ENCODE results near the gene PDZD4. TPM values are rescaled to one million over a fixed set of nuclear protein-coding genes. Genes with fewer than 3 reads are reported as not detected.

The PDZD4 gene
- total and polyA plus RNA-seq, 4 donors = 0.15 to 1.8 (median 0.69) TPM

- peaks cover 0 to 7% (median 0%) of the 10 kb centered on the region in 4 donors for H3K27me3 ChIP-seq (ENCODE audit: control insufficient read depth in 4 of 4, insufficient read depth in 4 of 4, low read length in 3 of 4)
- no peaks in the 10 kb centered on the region for H3K4me1 ChIP-seq (ENCODE audit: control insufficient read depth in 4 of 4, insufficient read depth in 4 of 4, low read length in 3 of 4)
- DNase-seq (ENCODE audit: low spot score) = no peak
- WGBS = 70% methylated on average over 8 of the region's 8 CpGs
- TF ChIP-seq FOXA1 (IDR thresholded peaks at IDR 0.05) (no peak), NR2F2 (IDR thresholded peaks at IDR 0.05) (no peak), ZBTB33 (IDR thresholded peaks at IDR 0.05) (no peak), GABPA (IDR thresholded peaks at IDR 0.05 in 1 of 2, conservative IDR thresholded peaks at IDR 0.05 in 1 of 2) (no peak), EGR1 (IDR thresholded peaks at IDR 0.05; ENCODE audit: low read depth in 2 of 2) (no peak), TAF1 (conservative IDR thresholded peaks at IDR 0.05) (no peak), RAD21 (IDR thresholded peaks at IDR 0.05) (no peak), FOXA2 (IDR thresholded peaks at IDR 0.05) (no peak), HNF4G (IDR thresholded peaks at IDR 0.05) (no peak), JUND (IDR thresholded peaks at IDR 0.05) (no peak), SP1 (IDR thresholded peaks at IDR 0.05) (no peak), YY1 (IDR thresholded peaks at IDR 0.05) (no peak), HNF4A (conservative IDR thresholded peaks at IDR 0.05) (no peak), RXRA (IDR thresholded peaks at IDR 0.05) (no peak)
- TF ChIP-seq, protein P1, sequence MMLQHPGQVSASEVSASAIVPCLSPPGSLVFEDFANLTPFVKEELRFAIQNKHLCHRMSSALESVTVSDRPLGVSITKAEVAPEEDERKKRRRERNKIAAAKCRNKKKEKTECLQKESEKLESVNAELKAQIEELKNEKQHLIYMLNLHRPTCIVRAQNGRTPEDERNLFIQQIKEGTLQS (IDR thresholded peaks at IDR 0.05) = no peak
- TF ChIP-seq, protein P2, sequence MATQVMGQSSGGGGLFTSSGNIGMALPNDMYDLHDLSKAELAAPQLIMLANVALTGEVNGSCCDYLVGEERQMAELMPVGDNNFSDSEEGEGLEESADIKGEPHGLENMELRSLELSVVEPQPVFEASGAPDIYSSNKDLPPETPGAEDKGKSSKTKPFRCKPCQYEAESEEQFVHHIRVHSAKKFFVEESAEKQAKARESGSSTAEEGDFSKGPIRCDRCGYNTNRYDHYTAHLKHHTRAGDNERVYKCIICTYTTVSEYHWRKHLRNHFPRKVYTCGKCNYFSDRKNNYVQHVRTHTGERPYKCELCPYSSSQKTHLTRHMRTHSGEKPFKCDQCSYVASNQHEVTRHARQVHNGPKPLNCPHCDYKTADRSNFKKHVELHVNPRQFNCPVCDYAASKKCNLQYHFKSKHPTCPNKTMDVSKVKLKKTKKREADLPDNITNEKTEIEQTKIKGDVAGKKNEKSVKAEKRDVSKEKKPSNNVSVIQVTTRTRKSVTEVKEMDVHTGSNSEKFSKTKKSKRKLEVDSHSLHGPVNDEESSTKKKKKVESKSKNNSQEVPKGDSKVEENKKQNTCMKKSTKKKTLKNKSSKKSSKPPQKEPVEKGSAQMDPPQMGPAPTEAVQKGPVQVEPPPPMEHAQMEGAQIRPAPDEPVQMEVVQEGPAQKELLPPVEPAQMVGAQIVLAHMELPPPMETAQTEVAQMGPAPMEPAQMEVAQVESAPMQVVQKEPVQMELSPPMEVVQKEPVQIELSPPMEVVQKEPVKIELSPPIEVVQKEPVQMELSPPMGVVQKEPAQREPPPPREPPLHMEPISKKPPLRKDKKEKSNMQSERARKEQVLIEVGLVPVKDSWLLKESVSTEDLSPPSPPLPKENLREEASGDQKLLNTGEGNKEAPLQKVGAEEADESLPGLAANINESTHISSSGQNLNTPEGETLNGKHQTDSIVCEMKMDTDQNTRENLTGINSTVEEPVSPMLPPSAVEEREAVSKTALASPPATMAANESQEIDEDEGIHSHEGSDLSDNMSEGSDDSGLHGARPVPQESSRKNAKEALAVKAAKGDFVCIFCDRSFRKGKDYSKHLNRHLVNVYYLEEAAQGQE (IDR thresholded peaks at IDR 0.05) = no peak
- TF ChIP-seq, protein P3, sequence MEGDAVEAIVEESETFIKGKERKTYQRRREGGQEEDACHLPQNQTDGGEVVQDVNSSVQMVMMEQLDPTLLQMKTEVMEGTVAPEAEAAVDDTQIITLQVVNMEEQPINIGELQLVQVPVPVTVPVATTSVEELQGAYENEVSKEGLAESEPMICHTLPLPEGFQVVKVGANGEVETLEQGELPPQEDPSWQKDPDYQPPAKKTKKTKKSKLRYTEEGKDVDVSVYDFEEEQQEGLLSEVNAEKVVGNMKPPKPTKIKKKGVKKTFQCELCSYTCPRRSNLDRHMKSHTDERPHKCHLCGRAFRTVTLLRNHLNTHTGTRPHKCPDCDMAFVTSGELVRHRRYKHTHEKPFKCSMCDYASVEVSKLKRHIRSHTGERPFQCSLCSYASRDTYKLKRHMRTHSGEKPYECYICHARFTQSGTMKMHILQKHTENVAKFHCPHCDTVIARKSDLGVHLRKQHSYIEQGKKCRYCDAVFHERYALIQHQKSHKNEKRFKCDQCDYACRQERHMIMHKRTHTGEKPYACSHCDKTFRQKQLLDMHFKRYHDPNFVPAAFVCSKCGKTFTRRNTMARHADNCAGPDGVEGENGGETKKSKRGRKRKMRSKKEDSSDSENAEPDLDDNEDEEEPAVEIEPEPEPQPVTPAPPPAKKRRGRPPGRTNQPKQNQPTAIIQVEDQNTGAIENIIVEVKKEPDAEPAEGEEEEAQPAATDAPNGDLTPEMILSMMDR (IDR thresholded peaks at IDR 0.05; ENCODE audit: low read depth, low read length, missing input control) = no peak
- TF ChIP-seq, protein P4, sequence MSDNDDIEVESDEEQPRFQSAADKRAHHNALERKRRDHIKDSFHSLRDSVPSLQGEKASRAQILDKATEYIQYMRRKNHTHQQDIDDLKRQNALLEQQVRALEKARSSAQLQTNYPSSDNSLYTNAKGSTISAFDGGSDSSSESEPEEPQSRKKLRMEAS (IDR thresholded peaks at IDR 0.05) = no peak
- no peak overlapping the region for H3K4me3 ChIP-seq (ENCODE audit: low read depth in 1 of 3, low read length in 3 of 3)
- no peak overlapping the region for H3K9ac ChIP-seq (ENCODE audit: low read depth in 1 of 2, low read length in 2 of 2)
- no peak overlapping the region for H3K27ac ChIP-seq (ENCODE audit: low read depth in 1 of 2, low read length in 2 of 2)
- no peaks in the 10 kb centered on the region for H3K36me3 ChIP-seq (ENCODE audit: control insufficient read depth in 4 of 4, insufficient read depth in 3 of 4, low read depth in 1 of 4, low read length in 3 of 4)
- H3K9me3 ChIP-seq (ENCODE audit: control insufficient read depth in 4 of 4, low read length in 3 of 4) = no peaks in the 10 kb centered on the region
These were observed 47.4 kb upstream of the PDZD4 start for GRCh38 chrX:153877571-153878261.

All from liver (tissue), 9 donors.